Stimulated activated CD8-positive, alpha-beta memory T cell treated with anti-CD3 and anti-CD28 coated beads, Interleukin-4, amount 100 ng/mL, for 24 hours (primary cell): Measurements from ENCODE around the gene TCEANC2.
A peak's percentile ranks its signal among the peaks of the same experiment; 100 is the strongest.

Experiments
- DNase-seq: peaks from one replicate; pipeline ENCODE4 v3.0.0-alpha.2; 2020; ENCODE audit warnings: low read depth

The TCEANC2 gene

GRCh38 chr1:54114955-54115354 is 61.5 kb downstream of the TCEANC2 start:
- no peak for DNase-seq

DNA sequence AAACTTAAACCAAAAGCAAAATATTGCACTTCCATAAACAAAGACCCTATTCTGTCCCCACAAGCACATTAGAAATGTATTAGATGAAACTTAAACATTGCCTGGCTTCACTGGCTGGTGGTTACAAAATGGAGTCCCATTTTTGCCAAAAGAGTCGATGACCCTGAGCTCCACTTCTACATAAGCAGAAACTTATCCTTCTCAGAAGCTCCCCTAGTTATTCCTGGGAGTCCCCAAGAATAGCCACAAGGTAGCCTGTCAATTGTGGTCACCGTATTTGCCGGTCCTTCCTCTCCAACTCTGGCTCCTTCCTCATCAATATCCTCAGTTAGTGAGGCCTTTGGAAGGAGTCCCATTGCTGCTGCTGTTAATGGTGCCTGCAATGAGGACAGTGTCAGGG is 62.1 kb downstream of the TCEANC2 start:
- DNase-seq = no peak

- DNase-seq = no peak
These were observed 64.6 kb downstream of the TCEANC2 start for GRCh38 chr1:54117815-54118563.

DNA sequence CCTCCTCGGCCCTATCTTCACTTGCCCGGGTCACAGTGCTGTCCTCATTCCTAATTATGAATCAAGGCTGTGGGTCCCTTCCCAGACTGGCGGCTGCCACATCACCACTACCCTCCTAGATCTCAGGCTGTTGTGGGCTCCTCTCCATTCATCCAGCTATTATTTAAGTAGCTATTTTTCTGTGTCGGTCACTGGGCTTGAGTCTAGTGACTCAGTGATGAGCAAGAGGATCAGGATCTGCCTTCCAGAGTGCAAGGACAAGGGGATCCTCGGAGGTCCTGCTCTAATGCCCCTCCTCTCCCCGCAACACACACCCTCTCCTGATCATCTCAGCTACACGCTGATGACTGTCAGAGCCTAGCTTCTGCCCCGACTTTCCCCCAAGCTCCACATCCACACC is 65.3 kb downstream of the TCEANC2 start:
- no peak for DNase-seq

DNA sequence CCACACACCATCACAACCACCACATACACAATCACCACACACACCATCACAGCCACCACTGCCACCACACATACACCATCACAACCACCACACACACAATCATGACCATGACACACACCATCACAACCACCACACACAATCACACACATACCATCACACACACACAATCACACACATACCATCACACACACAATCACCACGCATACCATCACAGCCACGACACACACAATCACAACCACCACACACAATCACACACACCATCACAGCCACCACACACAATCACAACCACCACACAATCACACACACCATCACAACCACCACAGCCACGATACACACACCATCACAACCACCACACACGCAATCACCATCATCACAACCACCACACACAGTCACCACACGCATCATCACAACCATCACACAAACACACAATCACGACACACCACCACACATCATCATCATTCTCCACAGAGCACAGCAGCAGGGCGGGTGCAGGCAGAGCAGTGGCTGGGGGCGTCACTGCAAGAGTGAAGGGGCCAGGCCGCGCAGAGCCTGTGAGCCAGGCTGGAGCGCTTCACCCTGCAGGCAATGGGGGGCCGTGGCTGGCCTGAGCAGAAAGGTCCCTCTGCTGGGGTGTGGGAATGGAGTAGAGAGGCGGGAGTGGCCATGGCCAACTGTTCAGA is 66.8 kb downstream of the TCEANC2 start:
- no peak for DNase-seq

DNA sequence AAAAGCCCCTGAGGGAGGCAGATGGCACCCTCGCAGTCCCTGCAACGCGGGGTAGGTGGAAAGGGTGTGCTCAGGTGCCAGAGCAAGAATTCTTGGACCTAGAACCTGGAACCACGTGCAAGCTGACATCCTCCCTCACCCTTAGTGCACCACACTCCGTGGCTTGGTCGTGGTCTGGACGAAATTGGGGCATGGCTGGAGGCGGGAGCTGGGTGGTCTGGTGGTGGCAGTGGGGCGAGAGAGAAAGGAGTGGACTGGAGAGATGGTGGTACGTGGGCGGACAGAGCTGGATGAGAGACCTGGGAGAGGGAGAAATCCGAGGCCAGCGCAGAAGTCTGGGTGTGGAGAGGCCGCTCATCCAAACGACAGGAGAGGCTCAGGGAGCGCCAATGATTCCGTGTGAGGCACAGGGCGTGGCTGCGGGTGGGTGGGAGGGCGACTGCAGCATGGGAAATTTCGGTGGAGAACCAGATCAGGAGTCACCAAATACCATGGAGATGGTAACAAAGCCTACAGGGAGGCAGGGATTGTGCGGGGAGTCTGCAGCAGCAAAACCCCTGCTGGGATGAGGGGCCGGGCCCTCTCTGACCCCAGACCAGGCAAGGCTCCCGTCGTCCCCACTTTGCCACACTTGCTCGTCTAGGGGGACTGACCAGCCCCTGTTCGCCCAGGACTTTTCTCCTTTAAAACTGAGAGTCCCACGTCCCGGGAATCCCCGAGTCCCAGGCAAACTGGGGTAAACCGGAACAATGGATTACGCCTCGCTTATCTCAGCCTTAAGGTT is 67.5 kb downstream of the TCEANC2 start:
- no peak for DNase-seq

DNA sequence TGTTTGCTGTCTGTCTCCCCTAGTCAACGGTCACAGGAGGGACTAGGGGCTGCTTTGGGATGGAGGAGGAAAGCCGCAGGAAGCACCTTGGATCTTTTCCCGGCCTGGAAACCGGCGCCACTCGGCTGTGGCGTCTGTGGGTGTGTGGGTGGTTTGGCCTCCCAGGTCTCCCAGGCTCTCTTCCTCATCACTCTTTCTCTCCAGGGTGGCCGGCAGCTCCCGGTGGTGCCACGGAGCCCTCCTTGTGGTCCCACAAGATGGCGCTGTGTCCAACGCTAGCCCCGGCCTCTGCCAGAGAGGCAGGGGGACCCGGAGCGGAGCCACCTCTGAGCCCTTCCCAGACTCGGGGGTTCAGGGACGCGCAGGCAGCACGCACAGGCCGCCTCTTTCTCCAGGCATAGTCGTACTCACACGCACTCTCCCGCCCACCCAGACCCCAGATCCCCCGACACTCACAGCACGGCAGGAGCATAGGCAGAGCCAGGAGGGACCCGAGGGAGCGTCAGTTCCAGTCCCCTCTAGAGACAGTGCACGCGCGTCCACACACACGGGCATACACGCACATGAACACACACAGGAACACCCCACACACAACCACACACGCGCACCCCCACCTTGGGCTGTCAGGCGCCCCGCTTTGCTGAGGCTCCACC is 68.2 kb downstream of the TCEANC2 start:
- DNase-seq = peak; percentile 46

DNA sequence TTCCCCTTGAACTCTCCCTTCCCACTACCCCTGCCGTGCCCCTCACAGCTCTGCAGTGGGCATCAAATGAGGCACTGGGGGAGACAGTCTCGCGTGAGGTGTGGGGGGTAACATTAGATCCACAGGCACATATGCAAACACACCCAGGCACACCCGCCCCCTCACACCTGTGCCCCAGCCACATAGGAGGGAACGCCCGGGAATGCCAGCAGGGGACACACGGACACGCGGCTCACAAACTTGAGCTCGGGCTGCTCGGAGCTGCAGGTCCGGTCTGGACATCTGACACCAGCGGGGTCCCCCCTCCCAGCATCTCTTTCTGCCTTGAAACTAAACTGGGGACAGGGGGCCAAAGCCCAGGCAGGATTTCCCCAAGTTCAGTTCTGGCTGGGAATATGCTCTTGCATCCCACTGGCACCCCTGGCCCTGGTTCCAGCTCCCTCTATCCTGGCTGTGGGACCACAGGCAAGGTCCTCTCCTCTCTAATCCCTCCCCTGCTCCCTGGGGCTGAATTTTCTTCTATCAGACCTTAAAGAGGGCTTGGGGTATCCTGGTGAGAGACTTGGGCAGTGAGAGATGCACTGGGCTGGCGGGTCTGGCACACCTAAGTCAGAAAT is 68.8 kb downstream of the TCEANC2 start:
- DNase-seq = no peak

GRCh38 chr1:54122992-54123391 is 69.6 kb downstream of the TCEANC2 start:
- no peak for DNase-seq

- DNase-seq = no peak
These were observed 71.1 kb downstream of the TCEANC2 start for GRCh38 chr1:54124472-54124871.

- no peak for DNase-seq
These were observed 71.5 kb downstream of the TCEANC2 start for GRCh38 chr1:54124906-54125305.

- no peak for DNase-seq
These were observed 72.1 kb downstream of the TCEANC2 start for GRCh38 chr1:54125386-54126070.

DNA sequence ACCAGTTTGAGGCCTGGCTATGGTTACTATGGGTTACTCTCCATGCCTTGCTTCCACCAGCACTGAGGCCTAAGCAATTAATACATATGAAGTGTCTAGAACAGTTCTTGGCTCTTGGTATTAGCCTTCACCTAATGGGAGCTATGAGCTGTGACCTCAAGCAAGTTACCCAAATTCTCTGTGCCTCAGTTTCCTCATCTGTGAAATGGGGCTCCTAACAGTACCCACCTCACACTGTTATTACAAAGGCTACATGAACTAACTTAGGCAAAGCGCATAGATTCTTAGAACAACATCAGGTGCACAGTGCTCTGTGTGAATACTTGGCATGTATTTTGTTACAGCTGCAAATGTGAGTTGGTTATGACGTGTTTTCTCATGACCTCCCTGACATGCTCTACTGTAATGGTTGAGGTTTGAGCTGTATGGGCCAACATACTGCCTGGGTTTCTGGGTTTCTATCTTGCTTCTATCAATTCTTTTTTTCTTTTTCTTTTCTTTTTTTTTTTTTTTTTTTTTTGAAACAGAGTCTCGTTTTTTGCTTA is 72.9 kb downstream of the TCEANC2 start:
- DNase-seq = no peak

GRCh38 chr1:54127594-54128300 is 74.3 kb downstream of the TCEANC2 start:
- no peak for DNase-seq

- no peak for DNase-seq
These were observed 76.5 kb downstream of the TCEANC2 start for GRCh38 chr1:54129858-54130257.

DNA sequence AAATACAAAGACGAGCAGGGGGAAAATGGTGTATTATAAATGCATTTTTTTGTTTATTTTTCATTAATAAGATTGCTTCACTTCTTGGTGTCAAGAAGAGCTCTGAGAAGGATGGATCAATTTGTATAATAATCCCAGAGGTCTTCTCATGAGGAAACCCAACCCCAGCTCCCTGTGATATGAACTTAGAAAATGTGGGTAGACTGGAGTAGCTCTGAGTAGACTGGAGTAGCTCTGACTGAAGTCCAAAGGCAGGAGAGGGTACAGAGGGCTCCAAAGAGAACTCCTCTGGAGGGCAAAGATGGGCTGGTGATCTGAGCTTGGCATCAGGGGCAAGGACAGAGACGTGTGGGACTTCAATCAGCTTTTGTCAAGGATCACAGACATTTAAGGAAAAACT is 78.0 kb downstream of the TCEANC2 start:
- DNase-seq = no peak

- DNase-seq = no peak
These were observed 79.1 kb downstream of the TCEANC2 start for GRCh38 chr1:54132495-54132894.

DNA sequence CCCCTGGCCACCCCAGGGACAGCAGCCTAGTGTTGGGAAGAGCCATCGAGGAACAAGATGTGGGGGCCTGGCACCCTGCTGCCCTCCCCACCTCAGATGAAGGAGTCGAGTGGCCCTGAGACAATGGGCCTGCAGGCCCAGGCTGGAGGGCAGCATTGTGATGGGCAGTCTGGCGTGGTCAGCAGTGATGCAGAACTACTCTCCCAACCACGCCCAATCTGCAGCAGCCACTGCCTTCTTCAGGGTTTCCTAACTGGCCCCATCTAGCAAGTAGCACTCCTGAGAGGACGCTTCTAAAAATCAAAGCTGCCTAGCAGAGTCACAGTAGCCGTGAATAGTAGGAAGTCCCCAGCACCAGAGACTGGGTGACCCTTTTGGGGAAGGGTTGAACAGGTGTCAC is 80.9 kb downstream of the TCEANC2 start:
- no peak for DNase-seq

DNA sequence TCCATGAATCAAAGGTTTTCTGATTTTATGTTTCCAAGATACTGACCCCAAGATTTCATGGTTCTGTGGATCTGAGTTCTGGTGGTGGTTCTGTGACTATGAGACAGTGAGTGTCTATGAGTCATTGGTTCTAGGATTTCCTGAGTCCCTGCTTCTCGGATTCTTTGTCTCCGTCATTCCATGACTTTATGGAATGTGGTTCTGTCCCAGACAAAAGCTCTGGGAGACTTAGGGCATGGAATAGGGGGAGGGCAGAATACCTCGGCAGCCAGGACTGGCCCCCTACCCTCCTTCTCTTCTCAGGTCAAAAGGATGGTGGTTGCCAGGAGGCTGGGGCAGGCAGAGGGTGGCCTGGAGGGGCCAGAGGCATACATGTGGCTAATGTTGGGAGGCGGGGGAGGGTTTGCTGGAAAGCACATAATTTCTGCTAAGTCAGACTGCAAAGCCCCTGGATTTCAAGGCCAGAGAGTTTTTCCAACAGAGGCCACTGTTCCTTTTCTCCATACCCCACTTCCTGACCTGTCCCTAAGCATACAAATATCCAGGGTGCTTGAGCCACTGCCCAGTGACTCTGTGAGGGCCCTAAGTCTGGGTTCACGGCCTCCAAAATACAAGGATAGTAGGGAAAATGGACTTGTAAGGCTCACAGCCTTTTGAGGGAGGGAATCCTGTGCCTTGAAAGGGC is 82.2 kb downstream of the TCEANC2 start:
- DNase-seq = no peak
